ENCODE measurements around the gene HADH.

- TF ChIP-seq POLR2A (IDR thresholded peaks at IDR 0.05) (no peak), CTCF (IDR thresholded peaks at IDR 0.05) (no peak)
Observed at GRCh38 chr4:108018884-108019187, 29.1 kb downstream of the HADH start.

All from thyroid gland (tissue), 4 donors.